ENCODE data around the gene POLN. TPM values are rescaled to one million over a fixed set of nuclear protein-coding genes. Genes with fewer than 3 reads are reported as not detected.

POLN gene
- total RNA-seq, 1 experiment from 2014 or later, result 1.2 TPM

DNA sequence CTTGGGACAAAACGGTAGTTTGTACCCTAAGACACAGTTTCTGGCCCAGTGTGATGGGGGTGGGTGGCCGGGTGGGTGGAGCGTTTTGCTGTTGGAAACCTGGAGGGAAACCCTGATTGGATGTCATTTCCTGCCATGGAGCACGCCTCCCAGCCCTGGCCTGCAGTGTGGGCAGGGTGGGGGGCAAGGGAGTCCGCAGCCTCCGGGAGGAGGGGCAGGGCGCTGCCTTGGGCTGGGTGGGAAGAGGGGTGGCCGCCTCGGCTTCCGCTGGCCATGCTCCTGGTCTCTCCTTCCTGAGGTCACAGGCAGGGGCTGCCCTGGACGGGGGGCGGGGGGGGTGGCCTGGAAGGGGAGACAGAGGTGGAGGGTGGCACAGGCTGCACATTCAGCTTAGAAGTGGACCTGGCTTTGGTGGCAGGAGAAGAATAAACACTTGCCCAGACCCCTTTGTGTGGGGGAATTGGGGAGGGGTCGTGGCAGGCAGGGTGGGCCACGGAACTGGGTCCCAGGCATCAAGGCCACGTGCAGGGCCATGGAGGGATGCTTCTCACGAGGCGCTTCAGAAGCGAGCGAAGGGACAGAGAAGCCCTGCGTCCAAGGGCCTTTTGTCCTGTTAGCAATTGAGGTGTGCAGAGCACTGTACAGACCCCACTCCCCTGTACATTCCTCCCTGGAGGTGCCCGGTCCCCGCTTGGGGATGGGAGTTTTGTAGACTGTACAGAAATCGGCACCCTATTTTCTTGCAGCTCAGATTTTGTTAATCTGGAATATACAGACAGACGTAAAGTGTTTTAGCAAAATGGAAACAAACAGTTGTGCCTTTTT is 176.6 kb downstream of the POLN start:
- no peaks in the 10 kb centered on the region for H3K27me3 Mint-ChIP-seq (ENCODE audit: insufficient read depth, unreplicated experiment)
- DNase-seq, result no peak
- H3K36me3 Mint-ChIP-seq (ENCODE audit: insufficient read depth, unreplicated experiment), result peaks cover 6% of the 10 kb centered on the region
- TF ChIP-seq, protein P1, sequence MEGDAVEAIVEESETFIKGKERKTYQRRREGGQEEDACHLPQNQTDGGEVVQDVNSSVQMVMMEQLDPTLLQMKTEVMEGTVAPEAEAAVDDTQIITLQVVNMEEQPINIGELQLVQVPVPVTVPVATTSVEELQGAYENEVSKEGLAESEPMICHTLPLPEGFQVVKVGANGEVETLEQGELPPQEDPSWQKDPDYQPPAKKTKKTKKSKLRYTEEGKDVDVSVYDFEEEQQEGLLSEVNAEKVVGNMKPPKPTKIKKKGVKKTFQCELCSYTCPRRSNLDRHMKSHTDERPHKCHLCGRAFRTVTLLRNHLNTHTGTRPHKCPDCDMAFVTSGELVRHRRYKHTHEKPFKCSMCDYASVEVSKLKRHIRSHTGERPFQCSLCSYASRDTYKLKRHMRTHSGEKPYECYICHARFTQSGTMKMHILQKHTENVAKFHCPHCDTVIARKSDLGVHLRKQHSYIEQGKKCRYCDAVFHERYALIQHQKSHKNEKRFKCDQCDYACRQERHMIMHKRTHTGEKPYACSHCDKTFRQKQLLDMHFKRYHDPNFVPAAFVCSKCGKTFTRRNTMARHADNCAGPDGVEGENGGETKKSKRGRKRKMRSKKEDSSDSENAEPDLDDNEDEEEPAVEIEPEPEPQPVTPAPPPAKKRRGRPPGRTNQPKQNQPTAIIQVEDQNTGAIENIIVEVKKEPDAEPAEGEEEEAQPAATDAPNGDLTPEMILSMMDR (IDR thresholded peaks at IDR 0.05; ENCODE audit: insufficient read depth in 1 of 2, low read depth in 1 of 2, low read length in 1 of 2, severe bottlenecking in 1 of 2, unreplicated experiment in 1 of 2), result no peak
- Histone ChIP-seq H3K27me3 (replicated peaks; ENCODE audit: control insufficient read depth, insufficient read depth, low read length) (no peaks in the 10 kb centered on the region), H3K4me3 (ENCODE audit: low read depth, low read length) (no peak overlapping the region), H3K36me3 (ENCODE audit: control insufficient read depth, insufficient read depth, low read length) (no peaks in the 10 kb centered on the region; the same call in 1 of the 2 replicates), H3K4me1 (no peaks in the 10 kb centered on the region), H3K9me3 (no peaks in the 10 kb centered on the region)
- no peak overlapping the region for H3K4me3 Mint-ChIP-seq (ENCODE audit: unreplicated experiment)
- CTCF ChIA-PET, result no interaction called here
- no peaks in the 10 kb centered on the region for H3K4me1 Mint-ChIP-seq (ENCODE audit: low read depth, unreplicated experiment)
- H3K27ac Mint-ChIP-seq (ENCODE audit: unreplicated experiment), result no peak overlapping the region
- intact Hi-C loops (cut with micrococcal nuclease; ENCODE audit: unreplicated experiment), result no loop called here
- POLR2A ChIA-PET, result no interaction called here
- no peaks in the 10 kb centered on the region for H3K9me3 Mint-ChIP-seq (ENCODE audit: unreplicated experiment)
- BruUV-seq (replicated peaks), result no TSS peak

DNA sequence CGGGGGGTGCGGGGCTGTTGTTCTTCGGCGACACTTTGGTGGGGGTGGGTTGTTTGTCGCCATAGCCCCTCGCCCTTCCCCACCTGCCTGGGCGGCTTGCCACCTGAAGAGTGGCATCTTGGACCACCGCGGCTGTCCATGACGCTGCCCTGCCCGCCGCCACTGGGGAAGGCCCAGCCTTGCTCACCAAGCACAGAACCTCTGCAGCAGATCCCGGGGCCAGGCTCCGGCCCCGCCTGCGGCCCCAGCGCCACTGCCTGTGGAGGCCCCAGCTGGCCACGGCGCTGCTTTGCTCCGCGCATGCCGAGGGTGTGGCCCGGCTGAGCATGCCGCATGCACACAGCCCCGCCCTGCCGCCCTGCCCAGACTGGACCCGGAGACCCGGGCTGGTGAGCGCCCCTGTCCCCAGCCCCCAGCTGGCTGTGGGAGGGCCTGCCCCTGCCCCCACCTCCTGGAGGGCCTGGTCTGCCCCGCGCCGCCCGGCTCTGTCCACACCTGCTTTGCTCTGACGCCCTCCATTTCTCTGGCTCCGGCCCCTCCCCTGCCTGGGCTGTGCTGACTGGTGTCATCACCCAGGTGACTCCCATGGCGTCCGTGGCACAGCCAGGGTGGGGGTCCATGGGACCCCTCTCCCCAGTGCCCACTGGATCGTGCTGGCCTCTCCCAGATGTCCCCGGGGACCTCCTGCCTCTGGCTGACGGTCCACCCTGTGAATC is 177.5 kb downstream of the POLN start:
- no peak overlapping the region for H3K4me3 ChIP-seq (ENCODE audit: low read depth, low read length)
- no TSS peak for BruUV-seq (replicated peaks)
- intact Hi-C loops (cut with micrococcal nuclease; ENCODE audit: unreplicated experiment), result no loop called here

DNA sequence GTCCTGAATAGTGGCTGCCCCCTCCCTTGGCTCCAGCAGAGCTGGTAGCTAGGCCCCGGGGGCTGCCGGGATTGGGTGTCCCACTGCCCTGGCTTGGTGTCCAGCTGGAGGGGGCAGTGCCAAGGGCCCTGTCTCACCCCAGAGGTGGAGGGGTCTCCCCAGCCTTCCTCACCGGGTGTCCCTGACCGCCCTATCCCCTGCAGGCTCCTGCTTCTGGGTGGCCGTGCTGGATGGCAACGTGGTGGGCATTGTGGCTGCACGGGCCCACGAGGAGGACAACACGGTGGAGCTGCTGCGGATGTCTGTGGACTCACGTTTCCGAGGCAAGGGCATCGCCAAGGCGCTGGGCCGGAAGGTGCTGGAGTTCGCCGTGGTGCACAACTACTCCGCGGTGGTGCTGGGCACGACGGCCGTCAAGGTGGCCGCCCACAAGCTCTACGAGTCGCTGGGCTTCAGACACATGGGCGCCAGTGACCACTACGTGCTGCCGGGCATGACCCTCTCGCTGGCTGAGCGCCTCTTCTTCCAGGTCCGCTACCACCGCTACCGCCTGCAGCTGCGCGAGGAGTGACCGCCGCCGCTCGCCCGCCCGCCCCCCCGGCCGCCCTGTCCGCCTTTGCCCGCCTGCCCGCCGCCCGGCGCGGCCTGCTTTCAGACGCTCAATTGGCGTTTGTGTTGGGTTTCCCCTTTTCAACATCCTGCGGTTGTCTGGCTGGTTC is 178.2 kb downstream of the POLN start:
- TF ChIP-seq, protein P1 (IDR thresholded peaks at IDR 0.05; ENCODE audit: insufficient read depth in 1 of 2, low read depth in 1 of 2, low read length in 1 of 2, severe bottlenecking in 1 of 2, unreplicated experiment in 1 of 2), result no peak
- Mint-ChIP-seq H3K27me3 (ENCODE audit: insufficient read depth, unreplicated experiment) (no peaks in the 10 kb centered on the region), H3K9me3 (ENCODE audit: unreplicated experiment) (no peaks in the 10 kb centered on the region), H3K4me1 (ENCODE audit: low read depth, unreplicated experiment) (no peaks in the 10 kb centered on the region), H3K4me3 (ENCODE audit: unreplicated experiment) (no peak overlapping the region), H3K27ac (ENCODE audit: unreplicated experiment) (no peak overlapping the region), H3K36me3 (ENCODE audit: insufficient read depth, unreplicated experiment) (peaks cover 6% of the 10 kb centered on the region)
- Histone ChIP-seq H3K27me3 (replicated peaks; ENCODE audit: control insufficient read depth, insufficient read depth, low read length) (no peaks in the 10 kb centered on the region), H3K9me3 (no peaks in the 10 kb centered on the region), H3K36me3 (ENCODE audit: control insufficient read depth, insufficient read depth, low read length) (no peaks in the 10 kb centered on the region; the same call in 1 of the 2 replicates), H3K4me1 (no peaks in the 10 kb centered on the region), H3K4me3 (ENCODE audit: low read depth, low read length) (no peak overlapping the region)
- no peak for DNase-seq
- no TSS peak for BruUV-seq (replicated peaks)
- ChIA-PET CTCF (no interaction called here), POLR2A (no interaction called here)
- intact Hi-C loops (cut with micrococcal nuclease; ENCODE audit: unreplicated experiment), result no loop called here

More for the DNA sequence above, 177.5 kb downstream of the POLN start:
- Mint-ChIP-seq H3K4me1 (ENCODE audit: low read depth, unreplicated experiment) (no peaks in the 10 kb centered on the region), H3K27ac (ENCODE audit: unreplicated experiment) (no peak overlapping the region), H3K4me3 (ENCODE audit: unreplicated experiment) (no peak overlapping the region), H3K36me3 (ENCODE audit: insufficient read depth, unreplicated experiment) (peaks cover 6% of the 10 kb centered on the region), H3K27me3 (ENCODE audit: insufficient read depth, unreplicated experiment) (no peaks in the 10 kb centered on the region), H3K9me3 (ENCODE audit: unreplicated experiment) (no peaks in the 10 kb centered on the region)
- POLR2A ChIA-PET, result no interaction called here
- Histone ChIP-seq H3K9me3 (no peaks in the 10 kb centered on the region), H3K36me3 (ENCODE audit: control insufficient read depth, insufficient read depth, low read length) (no peaks in the 10 kb centered on the region; the same call in 1 of the 2 replicates), H3K4me1 (no peaks in the 10 kb centered on the region), H3K27me3 (replicated peaks; ENCODE audit: control insufficient read depth, insufficient read depth, low read length) (no peaks in the 10 kb centered on the region)
- TF ChIP-seq, protein P1 (IDR thresholded peaks at IDR 0.05; ENCODE audit: insufficient read depth in 1 of 2, low read depth in 1 of 2, low read length in 1 of 2, severe bottlenecking in 1 of 2, unreplicated experiment in 1 of 2), result no peak
- DNase-seq, result no peak
- CTCF ChIA-PET, result no interaction called here

All from Caco-2 (cell line).